ENCODE data around the gene HRAS. TPM values are rescaled to one million over a fixed set of nuclear protein-coding genes. Genes with fewer than 3 reads are reported as not detected.
A peak's percentile ranks its signal among the peaks of the same experiment; 100 is the strongest.

Gene HRAS
- total and polyA plus RNA-seq, 2 donors (not counting 3 experiments of a cell fraction or from before 2014, with no cell fraction given), result 103 to 109 TPM

GRCh38 chr11:497565-498296, 37.6 kb downstream of the HRAS start:
- no peak for TF ChIP-seq JUN (IDR thresholded peaks at IDR 0.05; ENCODE audit: borderline replicate concordance, insufficient read depth, insufficient read length, low read depth)
- peak; percentile 1 for TF ChIP-seq MAX (IDR thresholded peaks at IDR 0.05; ENCODE audit: insufficient read depth, insufficient read length)
- Histone ChIP-seq H3K4me1 (ENCODE audit: control insufficient read depth, extremely low read depth, insufficient read depth, low read length) (no peaks in the 10 kb centered on the region), H3K9ac (replicated peaks; ENCODE audit: extremely low read depth, insufficient read depth, low read length) (no peak overlapping the region), H3K4me3 (replicated peaks in 1 of 3; ENCODE audit: insufficient read depth in 1 of 3, low read depth in 1 of 3, low read length in 3 of 3) (no peak overlapping the region), H2AFZ (ENCODE audit: low read depth, low read length) (no peak overlapping the region), H3K79me2 (ENCODE audit: control insufficient read depth, insufficient read depth, low read length) (no peaks in the 10 kb centered on the region), H3K36me3 (ENCODE audit: control insufficient read depth in 2 of 2, extremely low read depth in 1 of 2, insufficient read depth in 2 of 2, low read length in 2 of 2) (peaks cover 3 to 62% of the 10 kb centered on the region in 2 experiments), H3K9me1 (replicated peaks; ENCODE audit: control insufficient read depth, extremely low read depth, insufficient read depth, low read length) (no peaks in the 10 kb centered on the region), H3K9me3 (replicated peaks; ENCODE audit: control insufficient read depth, insufficient read depth, low read length) (no peaks in the 10 kb centered on the region), H3K27ac (ENCODE audit: insufficient read depth, low read depth, low read length) (no peak overlapping the region), H3K27me3 (ENCODE audit: control insufficient read depth in 2 of 2, insufficient read depth in 2 of 2, low read length in 2 of 2) (no peaks in the 10 kb centered on the region), H4K20me1 (replicated peaks; ENCODE audit: control insufficient read depth, extremely low read depth, insufficient read depth, low read length) (no peaks in the 10 kb centered on the region), H3K4me2 (ENCODE audit: insufficient read depth, low read length) (no peak overlapping the region)
- intact Hi-C loops (cut with micrococcal nuclease) (no loop called here), dilution Hi-C loops (cut with MboI; ENCODE audit: extremely low pct_ligation_motif_present, low sequenced_read_pairs) (no loop called here)
- CTCF ChIA-PET, result no interaction called here
- POLR2A ChIA-PET, result interaction anchor here (0.5 kb wide), 1 partner anchor 32 kb away, joined by 4 read pairs; no protein-coding TSS in a partner anchor
- FAIRE-seq, result no peak
- no TSS peak for BruUV-seq (replicated peaks)
- DNase-seq (ENCODE audit: low read depth, low spot score), result no peak

GRCh38 chr11:496834-497564, 38.4 kb downstream of the HRAS start:
- no peak for DNase-seq (ENCODE audit: low read depth, low spot score)
- dilution Hi-C loops (cut with MboI; ENCODE audit: extremely low pct_ligation_motif_present, low sequenced_read_pairs) (no loop called here), intact Hi-C loops (cut with micrococcal nuclease) (no loop called here)
- Histone ChIP-seq H2AFZ (ENCODE audit: low read depth, low read length) (no peak overlapping the region), H3K4me1 (ENCODE audit: control insufficient read depth, extremely low read depth, insufficient read depth, low read length) (no peaks in the 10 kb centered on the region), H3K36me3 (ENCODE audit: control insufficient read depth in 2 of 2, extremely low read depth in 1 of 2, insufficient read depth in 2 of 2, low read length in 2 of 2) (peaks cover 3 to 64% of the 10 kb centered on the region in 2 experiments), H3K9ac (replicated peaks; ENCODE audit: extremely low read depth, insufficient read depth, low read length) (no peak overlapping the region), H3K4me2 (ENCODE audit: insufficient read depth, low read length) (no peak overlapping the region), H3K27me3 (ENCODE audit: control insufficient read depth in 2 of 2, insufficient read depth in 2 of 2, low read length in 2 of 2) (no peaks in the 10 kb centered on the region), H3K9me1 (replicated peaks; ENCODE audit: control insufficient read depth, extremely low read depth, insufficient read depth, low read length) (no peaks in the 10 kb centered on the region), H4K20me1 (replicated peaks; ENCODE audit: control insufficient read depth, extremely low read depth, insufficient read depth, low read length) (no peaks in the 10 kb centered on the region), H3K27ac (ENCODE audit: insufficient read depth, low read depth, low read length) (no peak overlapping the region), H3K9me3 (replicated peaks; ENCODE audit: control insufficient read depth, insufficient read depth, low read length) (no peaks in the 10 kb centered on the region), H3K79me2 (ENCODE audit: control insufficient read depth, insufficient read depth, low read length) (no peaks in the 10 kb centered on the region), H3K4me3 (replicated peaks in 1 of 3; ENCODE audit: insufficient read depth in 1 of 3, low read depth in 1 of 3, low read length in 3 of 3) (no peak overlapping the region)
- FAIRE-seq, result no peak
- TF ChIP-seq POLR2A (IDR thresholded peaks at IDR 0.05; ENCODE audit: low read depth, low read length) (peak; percentile 14), EZH2 (IDR thresholded peaks at IDR 0.05; ENCODE audit: borderline replicate concordance, low read depth, low read length, severe bottlenecking) (no peak), POLR2AphosphoS5 (IDR thresholded peaks at IDR 0.05; ENCODE audit: insufficient read depth, low read depth, low read length) (no peak), MAX (IDR thresholded peaks at IDR 0.05; ENCODE audit: insufficient read depth, insufficient read length) (peak; percentile 72)
- ChIA-PET POLR2A (no interaction called here), CTCF (interaction anchor here (1.1 kb wide), 1 partner anchor 22 kb away, joined by 4 read pairs; no protein-coding TSS in a partner anchor)
- BruUV-seq (replicated peaks), result no TSS peak

Measured in endothelial cell of umbilical vein (primary cell).